CD14-positive monocyte (primary cell): ENCODE results near the gene FCSK. TPM values are rescaled to one million over a fixed set of nuclear protein-coding genes. Genes with fewer than 3 reads are reported as not detected.

Experiments
- DNase-seq, 3 donors: peaks; one replicate each; pipeline ENCODE4 v3.0.0-alpha.2; 2011 to 2022
- H2AFZ ChIP-seq: 2 replicates; pipeline ENCODE4 v1.6.0; 2012; ENCODE audit warnings: mild to moderate bottlenecking, low read depth, low read length, inconsistent platforms; ENCODE audit not compliant: insufficient read depth, poor library complexity, severe bottlenecking
- H3K27ac ChIP-seq, 2 donors: 1 replicate in 1 of 2; 2 replicates in 1 of 2; pipeline ENCODE4 v1.5.1; 2012 to 2013; ENCODE audit warnings: low read length in 2 of 2, control low read depth in 1 of 2, inconsistent platforms in 1 of 2, low read depth in 1 of 2, mild to moderate bottlenecking in 1 of 2
- H3K27me3 ChIP-seq, 2 donors: one replicate each; pipeline versions ENCODE4 v1.6.0 to v1.6.1; 2011 to 2013; ENCODE audit warnings: low read length in 2 of 2; ENCODE audit not compliant: control insufficient read depth in 2 of 2, insufficient read depth in 2 of 2
- H3K36me3 ChIP-seq, 2 donors: replicated peaks in 1 of 2; 1 replicate in 1 of 2; 2 replicates in 1 of 2; pipeline versions ENCODE4 v1.5.1 to v1.6.1; 2012 to 2013; ENCODE audit warnings: low read length in 2 of 2, control low read depth in 1 of 2, inconsistent platforms in 1 of 2, mild to moderate bottlenecking in 1 of 2; ENCODE audit not compliant: insufficient read depth in 2 of 2, control insufficient read depth in 1 of 2
- H3K4me1 ChIP-seq, 2 donors: 1 replicate in 1 of 2; 2 replicates in 1 of 2; pipeline versions ENCODE4 v1.5.1 to v1.6.1; 2012 to 2013; ENCODE audit warnings: low read length in 2 of 2, control low read depth in 1 of 2, inconsistent platforms in 1 of 2, mild to moderate bottlenecking in 1 of 2, moderate library complexity in 1 of 2; ENCODE audit not compliant: insufficient read depth in 2 of 2, control insufficient read depth in 1 of 2
- H3K4me2 ChIP-seq: replicated peaks from 2 replicates; pipeline ENCODE3; 2012; ENCODE audit warnings: low read length, moderate library complexity, mild to moderate bottlenecking; ENCODE audit not compliant: poor library complexity, severe bottlenecking; ENCODE audit errors: extremely low read depth
- H3K4me3 ChIP-seq, 3 experiments: fragments of 200-600 bp in 1 of 3; sonication (generic) in 1 of 3; replicated peaks in 1 of 3; 1 replicate in 2 of 3; 2 replicates in 1 of 3; pipeline ENCODE4 v1.5.1; 2011 to 2013; ENCODE audit warnings: low read length in 3 of 3, mild to moderate bottlenecking in 3 of 3, control low read depth in 2 of 3, low read depth in 2 of 3, inconsistent platforms in 1 of 3, moderate library complexity in 1 of 3
- H3K79me2 ChIP-seq: 2 replicates; pipeline ENCODE4 v1.6.0; 2012; ENCODE audit warnings: mild to moderate bottlenecking, control low read depth, inconsistent platforms, low read length, moderate library complexity; ENCODE audit not compliant: insufficient read depth
- H3K9ac ChIP-seq: 2 replicates; pipeline ENCODE4 v1.6.0; 2017; ENCODE audit warnings: low read length, mild to moderate bottlenecking; ENCODE audit not compliant: insufficient read depth, poor library complexity, severe bottlenecking
- H3K9me3 ChIP-seq, 2 donors: replicated peaks in 1 of 2; 1 replicate in 1 of 2; 2 replicates in 1 of 2; pipeline versions ENCODE4 v1.5.1 to v1.6.1; 2012 to 2013; ENCODE audit warnings: low read length in 2 of 2, control low read depth in 1 of 2; ENCODE audit not compliant: control insufficient read depth in 1 of 2, insufficient read depth in 1 of 2
- H4K20me1 ChIP-seq: 2 replicates; pipeline ENCODE4 v1.6.0; 2012; ENCODE audit warnings: mild to moderate bottlenecking, low read length, control low read depth, moderate library complexity; ENCODE audit not compliant: insufficient read depth
- H3K27ac Mint-ChIP-seq, 7 donors: one replicate each; pipeline ENCODE4 v1.8.0; 2020; ENCODE audit warnings: mild to moderate bottlenecking in 7 of 7, mixed read lengths in 7 of 7, moderate library complexity in 6 of 7, inconsistent platforms in 2 of 7
- H3K27me3 Mint-ChIP-seq, 3 donors: one replicate each; pipeline ENCODE4 v1.8.0; 2021 to 2022; ENCODE audit warnings: low read depth in 3 of 3, mild to moderate bottlenecking in 3 of 3, mixed read lengths in 3 of 3, moderate library complexity in 3 of 3, inconsistent platforms in 1 of 3
- H3K36me3 Mint-ChIP-seq, 2 donors: one replicate each; pipeline ENCODE4 v1.8.0; 2020; ENCODE audit warnings: mixed read lengths in 2 of 2, inconsistent platforms in 1 of 2, mild to moderate bottlenecking in 1 of 2
- H3K4me1 Mint-ChIP-seq: one replicate; pipeline ENCODE4 v1.8.0; 2020; ENCODE audit warnings: mild to moderate bottlenecking, mixed read lengths
- H3K4me3 Mint-ChIP-seq, 2 donors: one replicate each; pipeline ENCODE4 v1.8.0; 2020; ENCODE audit warnings: mild to moderate bottlenecking in 2 of 2, mixed read lengths in 2 of 2, moderate library complexity in 1 of 2
- H3K9me3 Mint-ChIP-seq, 7 donors: one replicate each; pipeline ENCODE4 v1.8.0; 2020 to 2022; ENCODE audit warnings: mixed read lengths in 7 of 7, mild to moderate bottlenecking in 6 of 7, moderate library complexity in 6 of 7, inconsistent platforms in 2 of 7
- WGBS: methylation state at CpG from one replicate; pipeline ENCODE4 v1.1.5; 2013; ENCODE audit warnings: missing lambda C conversion rate; ENCODE audit not compliant: insufficient coverage; 5-methylcytosine and 5-hydroxymethylcytosine counted together
- intact Hi-C, 2 donors: fragments of 100-400 bp; cut with micrococcal nuclease; formaldehyde crosslinking; loops; one replicate each; pipeline versions ENCODE4 v1.15.0 to v1.15.1; 2023
- polyA plus RNA-seq, 3 donors: library from polyadenylated mRNA; depleted of rRNA in 1 of 3; unstranded in 2 of 3; stranded (reverse) in 1 of 3; fragments of 300-500 nt in 2 of 3; fragments of >200 nt in 1 of 3; fragmentation: Illumina TruSeq in 2 of 3; gene quantifications; 1 replicate in 2 of 3; 2 replicates in 1 of 3; pipeline ENCODE4 v1.2.3, GENCODE V29; 2012 to 2021
- TF ChIP-seq, protein P1 (sequence below): fragments of 200-600 bp; IDR thresholded peaks from one replicate; pipeline ENCODE4 v1.8.0; 2022; ENCODE audit warnings: antibody characterized with exemption, mild to moderate bottlenecking

FCSK gene
- polyA plus RNA-seq, 3 donors: 4.2 to 19.0 (median 6.4) TPM

DNA sequence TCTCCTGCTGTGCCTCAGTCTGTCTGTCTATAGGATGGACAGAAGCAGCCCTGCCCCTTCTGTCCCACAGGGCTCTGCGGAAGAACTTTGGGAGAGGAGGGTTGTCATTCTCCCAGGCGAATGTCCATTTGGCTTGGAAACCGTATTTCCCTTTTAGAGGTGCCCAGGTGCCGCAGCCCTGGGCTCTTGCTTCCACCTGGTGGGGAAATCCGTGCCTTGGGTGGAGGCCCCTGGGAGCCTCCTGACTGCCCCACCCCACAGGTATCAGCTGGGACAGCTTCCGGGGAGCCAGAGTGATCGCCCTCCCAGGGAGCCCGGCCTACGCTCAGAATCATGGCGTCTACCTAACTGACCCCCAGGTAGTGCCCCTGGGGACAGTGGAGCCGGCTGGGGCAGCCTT lies 12.7 kb downstream of the FCSK start:
- Mint-ChIP-seq H3K27ac (no peak overlapping the region), H3K27me3 (no peaks in the 10 kb centered on the region), H3K36me3 (peaks cover 18 to 47% of the 10 kb centered on the region in 2 donors), H3K4me1 (peaks cover 13% of the 10 kb centered on the region), H3K4me3 (no peak overlapping the region), H3K9me3 (no peaks in the 10 kb centered on the region)
- 92% methylated on average over 9 of the region's 11 CpGs for WGBS
- no peak overlapping the region for H3K4me3 ChIP-seq
- no peak overlapping the region for H2AFZ ChIP-seq
- H4K20me1 ChIP-seq: no peaks in the 10 kb centered on the region
- peaks cover 12 to 14% of the 10 kb centered on the region in 2 donors for H3K4me1 ChIP-seq
- no peak overlapping the region for H3K4me2 ChIP-seq
- H3K27me3 ChIP-seq: no peaks in the 10 kb centered on the region
- DNase-seq: no peak
- no peaks in the 10 kb centered on the region for H3K79me2 ChIP-seq
- H3K9me3 ChIP-seq: no peaks in the 10 kb centered on the region
- H3K36me3 ChIP-seq: peaks cover 18 to 23% of the 10 kb centered on the region in 2 donors
- intact Hi-C loops: no loop called here
- H3K27ac ChIP-seq: no peak overlapping the region
- H3K9ac ChIP-seq: no peak overlapping the region
- TF ChIP-seq, protein P1, sequence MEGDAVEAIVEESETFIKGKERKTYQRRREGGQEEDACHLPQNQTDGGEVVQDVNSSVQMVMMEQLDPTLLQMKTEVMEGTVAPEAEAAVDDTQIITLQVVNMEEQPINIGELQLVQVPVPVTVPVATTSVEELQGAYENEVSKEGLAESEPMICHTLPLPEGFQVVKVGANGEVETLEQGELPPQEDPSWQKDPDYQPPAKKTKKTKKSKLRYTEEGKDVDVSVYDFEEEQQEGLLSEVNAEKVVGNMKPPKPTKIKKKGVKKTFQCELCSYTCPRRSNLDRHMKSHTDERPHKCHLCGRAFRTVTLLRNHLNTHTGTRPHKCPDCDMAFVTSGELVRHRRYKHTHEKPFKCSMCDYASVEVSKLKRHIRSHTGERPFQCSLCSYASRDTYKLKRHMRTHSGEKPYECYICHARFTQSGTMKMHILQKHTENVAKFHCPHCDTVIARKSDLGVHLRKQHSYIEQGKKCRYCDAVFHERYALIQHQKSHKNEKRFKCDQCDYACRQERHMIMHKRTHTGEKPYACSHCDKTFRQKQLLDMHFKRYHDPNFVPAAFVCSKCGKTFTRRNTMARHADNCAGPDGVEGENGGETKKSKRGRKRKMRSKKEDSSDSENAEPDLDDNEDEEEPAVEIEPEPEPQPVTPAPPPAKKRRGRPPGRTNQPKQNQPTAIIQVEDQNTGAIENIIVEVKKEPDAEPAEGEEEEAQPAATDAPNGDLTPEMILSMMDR: no peak

DNA sequence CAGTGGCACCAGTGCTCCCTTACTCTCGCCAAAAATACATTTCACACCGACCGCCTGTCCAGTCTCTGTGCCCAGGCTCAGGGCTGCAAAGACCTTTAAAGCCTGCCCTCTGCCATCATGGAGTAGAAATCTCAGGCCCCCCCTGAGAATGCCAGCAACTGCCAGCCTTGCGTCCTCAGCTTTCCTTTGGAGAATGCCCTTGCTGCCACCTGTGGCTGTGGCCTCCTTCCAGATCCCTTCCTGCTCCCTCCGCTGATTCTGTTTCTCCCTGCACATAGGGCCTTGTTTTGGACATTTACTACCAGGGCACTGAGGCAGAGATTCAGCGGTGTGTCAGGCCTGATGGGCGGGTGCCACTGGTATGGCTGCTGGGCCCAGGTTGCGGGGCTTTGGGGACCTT lies 13.2 kb downstream of the FCSK start:
- peak overlapping the region in 1 of 7 donors; percentile 25 for H3K27ac Mint-ChIP-seq
- Histone ChIP-seq H2AFZ (no peak overlapping the region), H3K27ac (no peak overlapping the region), H3K4me1 (peaks cover 13 to 14% of the 10 kb centered on the region in 2 donors), H3K27me3 (no peaks in the 10 kb centered on the region), H3K4me2 (no peak overlapping the region), H3K9ac (no peak overlapping the region), H3K36me3 (peaks cover 18 to 24% of the 10 kb centered on the region in 2 donors), H3K79me2 (no peaks in the 10 kb centered on the region), H4K20me1 (no peaks in the 10 kb centered on the region), H3K4me3 (no peak overlapping the region), H3K9me3 (no peaks in the 10 kb centered on the region)
- 99% methylated on average over 8 of the region's 8 CpGs for WGBS
- no peak overlapping the region for H3K4me3 Mint-ChIP-seq
- intact Hi-C loops: no loop called here
- no peaks in the 10 kb centered on the region for H3K27me3 Mint-ChIP-seq
- peaks cover 13% of the 10 kb centered on the region for H3K4me1 Mint-ChIP-seq
- H3K9me3 Mint-ChIP-seq: no peaks in the 10 kb centered on the region
- H3K36me3 Mint-ChIP-seq: peaks cover 18 to 48% of the 10 kb centered on the region in 2 donors
- TF ChIP-seq, protein P1: no peak
- no peak for DNase-seq
